Anterior cingulate cortex (tissue), 58 donors: ENCODE results near the gene SYT14.
"Not testable (repeated sequence)": the region's sequence is repeated elsewhere in the genome, so short reads cannot be mapped to it uniquely, and the experiment has no call there.

Experiments used
- DNase-seq, 58 donors: peaks; one replicate each; lab custom pipeline; 2025; lab: John Stamatoyannopoulos, UW

SYT14 gene

DNA sequence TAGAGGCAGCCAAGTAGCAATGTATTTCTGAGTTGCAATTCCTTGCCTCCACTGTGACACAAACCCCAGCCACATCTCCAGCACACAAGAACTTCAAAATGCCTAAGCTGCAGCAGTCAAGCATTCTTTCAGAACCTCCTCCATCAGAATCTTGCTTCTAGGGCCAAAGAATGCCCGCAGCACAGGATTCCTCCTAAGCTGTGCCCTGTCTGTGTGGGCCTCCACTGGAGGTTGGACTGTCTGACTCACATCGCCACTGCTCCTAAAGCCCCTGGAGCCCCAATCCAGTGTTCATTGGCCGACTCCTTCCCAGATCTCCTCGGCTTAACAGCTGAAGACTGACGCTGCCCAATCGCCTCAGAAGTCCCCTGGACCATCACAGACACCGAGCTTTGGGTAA lies 251.4 kb downstream of the SYT14 start:
- DNase-seq: no peak

DNA sequence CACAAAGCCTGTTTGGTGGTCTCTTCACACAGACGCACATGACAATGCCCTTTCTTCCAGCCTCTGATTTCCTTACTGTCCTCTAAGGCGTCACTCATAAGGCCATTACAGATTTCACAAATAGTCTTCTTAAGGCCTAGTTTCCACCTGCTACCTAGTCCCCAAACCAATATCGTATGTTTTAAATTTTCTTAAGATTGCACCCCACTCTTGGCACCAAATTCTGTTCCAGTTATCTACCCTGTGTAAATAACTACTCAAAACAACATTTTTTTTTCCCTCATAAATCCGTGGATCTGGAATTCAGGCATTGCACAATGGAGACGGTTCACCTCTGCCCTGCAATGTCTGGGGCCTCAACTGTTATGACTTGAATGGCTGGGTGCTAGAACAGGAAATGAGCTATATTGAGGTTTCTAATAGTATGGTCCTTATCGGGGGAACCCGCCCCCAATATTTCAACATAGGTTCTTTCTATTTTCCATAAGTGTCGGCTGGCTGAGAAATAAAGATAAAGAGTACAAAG lies 257.7 kb downstream of the SYT14 start:
- no peak for DNase-seq

DNA sequence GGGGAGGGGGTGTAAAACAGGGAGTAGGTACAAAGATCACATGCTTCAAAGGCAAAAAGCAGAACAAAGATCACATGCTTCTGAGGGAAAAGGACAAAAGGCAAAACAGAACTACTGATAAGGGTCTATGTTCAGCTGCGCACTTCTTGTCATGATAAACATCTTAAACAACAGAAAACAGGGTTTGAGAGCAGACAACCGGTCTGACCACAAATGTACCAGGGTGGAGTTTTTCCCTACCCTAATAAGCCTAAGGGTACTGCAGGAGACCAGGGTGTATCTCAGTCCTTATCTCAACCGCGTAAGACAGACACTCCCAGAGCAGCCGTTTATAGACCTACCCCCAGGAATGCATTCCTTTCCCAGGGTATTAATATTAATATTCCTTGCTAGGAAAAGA lies 258.2 kb downstream of the SYT14 start:
- DNase-seq: not testable (repeated sequence)

DNA sequence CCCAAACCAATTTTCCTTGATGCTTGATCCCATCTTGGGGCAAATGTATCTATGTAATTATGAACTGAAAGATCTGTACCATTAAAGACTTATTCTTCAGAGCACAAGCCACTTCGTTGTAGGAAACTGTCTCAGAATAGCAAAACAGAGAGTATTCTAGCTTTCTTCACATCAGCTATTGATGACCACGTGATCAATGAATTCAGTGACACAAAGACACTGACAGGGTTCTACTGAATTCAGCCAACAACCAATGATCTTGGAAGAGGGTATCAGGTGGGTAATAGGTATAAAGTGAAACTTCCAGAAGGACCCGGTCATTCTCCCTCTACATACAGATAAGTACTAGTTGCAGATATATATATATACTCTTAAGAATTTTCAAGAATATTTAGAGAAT lies 260.8 kb downstream of the SYT14 start:
- no peak for DNase-seq

DNA sequence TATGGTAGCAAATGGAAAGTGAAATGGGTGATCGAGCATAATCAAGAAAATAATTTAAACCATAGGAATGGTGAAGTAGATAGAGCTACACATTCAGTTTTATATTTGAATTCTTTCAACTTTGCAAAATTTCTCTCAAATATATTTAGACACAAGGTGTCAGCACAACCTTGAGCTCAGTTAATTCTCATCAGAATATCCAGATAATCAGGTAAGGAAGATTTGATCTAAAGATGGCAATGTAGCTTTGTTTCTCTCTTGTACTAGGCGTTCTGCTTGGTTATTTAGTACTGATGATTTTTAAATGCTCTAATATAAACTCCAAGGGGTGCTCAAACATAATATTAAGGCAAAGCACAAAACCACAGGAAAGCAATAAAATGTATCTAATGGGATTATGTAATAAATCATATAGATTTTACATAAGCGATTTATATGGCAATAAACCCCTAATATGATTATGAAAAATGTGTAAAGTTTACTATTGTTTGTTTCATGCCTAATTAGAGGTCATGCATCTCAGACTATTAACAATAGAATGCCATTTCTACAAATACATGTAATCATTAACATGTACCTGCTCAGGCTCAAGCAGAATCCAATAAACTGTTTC lies 262.2 kb downstream of the SYT14 start:
- no peak for DNase-seq

DNA sequence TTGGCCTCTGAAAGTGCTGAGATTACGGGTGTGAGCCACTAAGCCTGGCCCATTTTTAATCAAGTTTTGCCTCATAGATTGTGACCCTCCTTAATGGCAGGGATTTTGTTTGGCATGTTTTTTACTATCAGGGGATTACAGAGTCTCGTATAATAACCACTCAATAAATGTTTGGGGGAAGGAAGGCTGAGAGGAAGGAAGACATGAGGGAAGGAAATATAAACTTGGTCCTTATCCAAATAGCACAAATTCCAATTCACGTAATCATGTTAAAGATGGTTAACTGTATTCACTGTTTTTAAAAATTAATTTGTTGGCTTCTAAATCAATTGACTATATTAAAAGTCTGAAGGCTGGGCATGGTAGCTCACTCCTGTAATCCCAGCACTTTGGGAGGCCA lies 263.7 kb downstream of the SYT14 start:
- DNase-seq: no peak

DNA sequence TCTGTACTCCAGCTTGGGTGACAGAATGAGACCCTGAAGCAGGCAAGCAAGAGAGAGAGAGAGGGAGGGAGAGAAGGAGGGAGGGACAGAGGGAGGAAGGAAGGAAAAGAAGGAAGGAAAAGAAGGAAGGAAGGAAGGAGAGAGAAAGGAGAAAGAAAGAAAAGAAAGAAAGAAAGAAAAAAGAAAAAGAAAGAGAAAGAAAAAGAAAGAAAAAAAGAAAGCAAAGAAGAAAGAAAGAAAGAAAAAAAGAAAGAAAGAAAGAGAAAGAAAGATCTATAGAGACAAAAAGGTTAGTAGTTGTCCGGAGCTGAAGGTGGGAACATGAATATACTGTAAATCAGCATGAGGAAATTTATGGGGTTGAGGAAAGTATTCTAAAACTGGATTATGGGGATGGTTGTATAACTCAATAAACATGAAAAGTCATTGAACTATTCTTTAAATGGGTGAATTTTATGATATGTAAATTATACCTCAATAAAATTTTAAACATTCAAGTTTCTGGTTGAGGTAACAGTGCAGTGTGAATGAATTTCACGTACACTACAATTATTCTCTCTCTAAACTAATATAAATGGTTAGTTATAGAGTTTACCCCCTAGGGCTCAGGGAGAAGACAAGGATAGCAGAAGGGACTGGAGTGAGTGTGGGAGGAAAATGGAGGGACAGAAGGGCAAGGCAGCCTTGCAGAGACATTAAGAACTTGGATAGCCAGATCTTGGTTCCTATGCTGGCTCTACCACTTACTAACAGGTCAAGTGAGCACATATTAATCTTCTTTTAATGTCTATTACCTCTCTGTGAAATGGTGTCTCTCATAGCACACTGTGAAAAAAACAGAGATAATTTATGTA lies 269.8 kb downstream of the SYT14 start:
- no peak for DNase-seq

DNA sequence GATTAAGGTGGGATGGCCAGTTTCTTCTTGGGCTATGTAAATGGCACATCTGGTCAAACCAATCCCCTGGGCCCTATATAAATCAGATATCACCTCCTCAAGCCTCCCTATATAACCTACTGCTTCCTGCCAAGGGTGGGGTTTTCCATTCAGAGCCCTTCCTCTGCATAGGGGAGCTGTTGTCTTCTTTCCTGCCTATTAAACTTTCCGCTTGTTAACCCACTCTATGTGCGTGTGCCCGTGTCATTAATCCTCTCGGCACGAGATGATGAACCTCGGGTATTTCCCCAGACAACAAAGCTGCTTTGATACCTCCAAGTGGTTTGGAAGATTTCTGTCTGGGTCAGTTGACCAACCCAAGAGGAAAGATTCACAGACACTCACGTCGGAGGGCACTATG lies 275.3 kb downstream of the SYT14 start:
- no peak for DNase-seq

DNA sequence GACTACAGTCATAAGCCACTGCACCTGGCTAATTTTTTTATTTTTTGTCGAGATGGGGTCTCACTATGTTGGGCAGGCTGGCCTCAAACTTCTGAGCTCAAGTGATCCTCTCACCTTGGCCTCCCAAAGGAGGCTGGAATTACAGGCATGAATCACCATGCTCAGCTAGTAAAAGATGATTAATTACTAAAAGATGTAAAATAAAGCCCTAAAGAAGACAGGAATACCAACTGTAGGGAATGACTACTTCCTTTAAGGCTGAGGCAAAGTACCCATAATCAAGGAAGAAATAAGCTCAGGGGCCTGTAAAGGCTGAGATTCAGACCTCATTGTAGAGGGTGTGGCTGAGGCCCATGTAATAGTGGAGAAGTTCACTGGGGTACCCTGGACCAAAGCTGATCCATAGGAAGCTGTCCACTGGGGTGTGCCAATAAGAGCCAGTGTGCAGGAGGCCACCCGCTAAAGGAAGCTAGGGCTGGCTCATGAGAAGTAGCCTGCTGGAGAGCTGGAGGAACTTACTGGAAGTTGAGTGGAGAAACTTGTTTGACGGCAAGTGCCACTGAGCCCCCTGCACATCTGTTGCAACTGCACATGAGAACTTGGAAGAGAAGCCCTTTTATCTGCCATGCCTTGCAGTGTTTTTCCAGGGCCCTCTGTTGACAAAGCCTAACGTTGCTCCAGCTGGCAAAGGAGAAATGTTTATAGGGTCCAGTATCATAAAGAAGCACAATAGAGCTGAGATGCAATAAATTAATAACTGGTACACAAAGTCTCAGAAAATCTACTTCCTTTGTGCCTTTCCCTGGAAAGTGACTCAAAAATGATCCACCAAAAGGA lies 276.8 kb downstream of the SYT14 start:
- no peak for DNase-seq

DNA sequence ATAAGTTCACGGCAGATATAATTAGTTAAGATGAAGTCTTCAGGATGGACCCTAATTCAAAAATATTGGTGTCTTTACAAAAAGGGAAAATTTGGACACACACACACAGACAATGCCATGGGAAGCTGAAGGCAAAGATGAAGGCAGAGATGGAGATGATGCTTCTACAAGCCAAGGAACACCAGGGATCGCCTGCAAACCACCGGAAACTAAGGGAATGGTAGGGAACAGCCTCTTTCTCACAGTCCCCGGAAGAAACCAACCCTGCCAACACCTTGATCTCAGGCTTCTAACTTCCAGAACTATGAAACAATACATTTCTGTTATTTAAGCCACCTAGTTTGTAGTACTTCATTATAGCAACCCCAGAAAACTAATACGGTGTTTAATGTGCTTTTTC lies 279.5 kb downstream of the SYT14 start:
- no peak for DNase-seq

DNA sequence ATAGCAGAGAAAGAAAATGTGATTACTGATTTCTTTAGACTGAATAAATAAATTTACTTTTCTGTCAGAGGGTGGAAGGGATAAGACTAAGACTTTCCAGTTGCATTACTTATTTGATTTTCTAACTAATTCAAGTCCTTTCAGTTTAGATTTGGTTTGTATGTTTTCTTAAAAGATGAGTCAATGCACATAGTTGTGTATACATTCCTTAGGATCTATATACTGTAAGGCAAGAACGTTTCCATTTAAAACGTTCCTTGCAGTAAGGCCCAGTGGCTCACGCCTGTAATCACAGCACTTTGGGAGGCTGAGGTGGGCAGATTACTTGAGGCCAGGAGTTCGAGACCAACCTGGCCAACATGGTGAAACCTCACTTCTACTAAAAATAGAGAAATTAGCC lies 280.0 kb downstream of the SYT14 start:
- DNase-seq: no peak
